ENCODE results near the gene F2RL1. TPM values are rescaled to one million over a fixed set of nuclear protein-coding genes. Genes with fewer than 3 reads are reported as not detected.

Gene F2RL1, protein sequence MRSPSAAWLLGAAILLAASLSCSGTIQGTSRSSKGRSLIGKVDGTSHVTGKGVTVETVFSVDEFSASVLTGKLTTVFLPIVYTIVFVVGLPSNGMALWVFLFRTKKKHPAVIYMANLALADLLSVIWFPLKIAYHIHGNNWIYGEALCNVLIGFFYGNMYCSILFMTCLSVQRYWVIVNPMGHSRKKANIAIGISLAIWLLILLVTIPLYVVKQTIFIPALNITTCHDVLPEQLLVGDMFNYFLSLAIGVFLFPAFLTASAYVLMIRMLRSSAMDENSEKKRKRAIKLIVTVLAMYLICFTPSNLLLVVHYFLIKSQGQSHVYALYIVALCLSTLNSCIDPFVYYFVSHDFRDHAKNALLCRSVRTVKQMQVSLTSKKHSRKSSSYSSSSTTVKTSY
- total RNA-seq: 1 to 10 TPM in 1 of 4 donors, under 1 TPM in 3; 0.19 to 3.6 (median 0.35) TPM

DNA sequence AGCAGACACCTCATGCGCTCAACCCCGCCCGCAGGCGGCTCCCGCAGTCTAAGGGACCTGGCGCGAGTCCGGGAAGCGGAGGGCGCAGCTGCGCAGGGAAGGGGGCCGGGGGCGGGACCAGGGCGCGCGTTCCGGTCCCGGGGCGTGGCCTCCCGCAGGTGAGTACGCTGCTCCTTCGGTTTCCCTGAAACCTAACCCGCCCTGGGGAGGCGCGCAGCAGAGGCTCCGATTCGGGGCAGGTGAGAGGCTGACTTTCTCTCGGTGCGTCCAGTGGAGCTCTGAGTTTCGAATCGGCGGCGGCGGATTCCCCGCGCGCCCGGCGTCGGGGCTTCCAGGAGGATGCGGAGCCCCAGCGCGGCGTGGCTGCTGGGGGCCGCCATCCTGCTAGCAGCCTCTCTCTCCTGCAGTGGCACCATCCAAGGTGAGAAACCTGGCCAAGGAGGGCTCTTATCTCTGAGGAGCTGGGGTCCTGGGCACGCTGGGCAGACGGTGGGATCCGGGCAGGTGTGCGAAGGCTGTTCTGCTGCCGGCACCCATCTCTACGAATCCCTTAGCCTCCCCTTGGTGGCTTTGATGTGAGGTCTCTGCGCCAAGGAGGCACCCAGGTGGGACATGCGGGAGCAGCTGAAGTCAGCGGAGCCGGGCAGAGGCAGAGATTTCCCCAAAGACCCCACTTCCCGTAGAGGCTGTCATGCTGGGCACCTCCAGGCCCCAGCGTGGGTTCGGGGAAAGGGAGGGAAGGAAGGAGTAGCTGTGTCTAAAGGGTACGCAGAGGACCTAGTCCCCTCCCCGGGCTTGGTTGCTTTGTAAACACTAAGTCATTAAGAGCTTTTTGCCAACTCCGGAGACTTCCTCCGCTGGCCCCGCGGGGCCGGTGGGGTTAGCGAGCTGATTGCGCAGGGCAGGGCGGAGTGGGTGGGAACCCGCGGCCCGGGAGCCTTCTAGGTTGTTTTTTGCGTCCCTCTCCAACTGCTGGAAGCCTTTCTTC, at the start of gene F2RL1:
F2RL1 (plus strand) TSS at position 187 of the 988 bp plus-strand sequence; CDS start at position 340, 153 bp downstream.
- TF ChIP-seq, protein P1, sequence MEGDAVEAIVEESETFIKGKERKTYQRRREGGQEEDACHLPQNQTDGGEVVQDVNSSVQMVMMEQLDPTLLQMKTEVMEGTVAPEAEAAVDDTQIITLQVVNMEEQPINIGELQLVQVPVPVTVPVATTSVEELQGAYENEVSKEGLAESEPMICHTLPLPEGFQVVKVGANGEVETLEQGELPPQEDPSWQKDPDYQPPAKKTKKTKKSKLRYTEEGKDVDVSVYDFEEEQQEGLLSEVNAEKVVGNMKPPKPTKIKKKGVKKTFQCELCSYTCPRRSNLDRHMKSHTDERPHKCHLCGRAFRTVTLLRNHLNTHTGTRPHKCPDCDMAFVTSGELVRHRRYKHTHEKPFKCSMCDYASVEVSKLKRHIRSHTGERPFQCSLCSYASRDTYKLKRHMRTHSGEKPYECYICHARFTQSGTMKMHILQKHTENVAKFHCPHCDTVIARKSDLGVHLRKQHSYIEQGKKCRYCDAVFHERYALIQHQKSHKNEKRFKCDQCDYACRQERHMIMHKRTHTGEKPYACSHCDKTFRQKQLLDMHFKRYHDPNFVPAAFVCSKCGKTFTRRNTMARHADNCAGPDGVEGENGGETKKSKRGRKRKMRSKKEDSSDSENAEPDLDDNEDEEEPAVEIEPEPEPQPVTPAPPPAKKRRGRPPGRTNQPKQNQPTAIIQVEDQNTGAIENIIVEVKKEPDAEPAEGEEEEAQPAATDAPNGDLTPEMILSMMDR (IDR thresholded peaks at IDR 0.05; ENCODE audit: low read depth): no peak

DNA sequence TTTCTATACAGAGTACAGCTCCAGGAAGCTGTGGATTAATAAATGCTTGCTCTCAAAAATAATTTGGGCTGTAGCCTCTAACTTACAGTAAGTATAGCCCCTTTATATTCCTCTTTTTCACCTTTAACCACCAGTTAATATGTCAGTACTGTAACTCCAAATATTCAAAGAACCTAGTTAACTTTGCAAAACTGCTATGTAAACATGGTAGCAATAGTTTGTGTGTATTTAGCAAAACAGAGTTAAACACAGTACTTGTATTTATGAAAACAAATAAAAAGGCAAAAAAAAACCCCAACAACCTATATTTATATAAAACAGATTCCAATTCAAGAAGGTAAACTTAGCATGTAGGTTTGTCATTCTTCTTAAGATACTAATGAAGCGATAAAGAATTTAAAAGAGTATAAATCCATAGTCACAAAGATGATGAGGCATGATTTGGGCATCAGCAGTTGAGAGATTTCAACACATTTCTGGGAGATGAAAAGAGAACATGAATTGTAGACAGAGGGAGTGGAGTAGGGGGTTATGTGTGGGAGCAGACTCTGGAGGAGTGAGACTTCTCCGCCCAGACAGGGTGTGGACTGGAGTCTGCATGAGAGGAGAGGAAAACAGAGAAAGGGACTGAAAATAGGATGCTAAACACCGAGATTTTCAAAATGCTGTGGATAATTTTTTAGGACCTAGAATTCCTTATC, 47.0 kb upstream of the F2RL1 start:
- TF ChIP-seq, protein P1 (IDR thresholded peaks at IDR 0.05; ENCODE audit: low read depth): no peak

DNA sequence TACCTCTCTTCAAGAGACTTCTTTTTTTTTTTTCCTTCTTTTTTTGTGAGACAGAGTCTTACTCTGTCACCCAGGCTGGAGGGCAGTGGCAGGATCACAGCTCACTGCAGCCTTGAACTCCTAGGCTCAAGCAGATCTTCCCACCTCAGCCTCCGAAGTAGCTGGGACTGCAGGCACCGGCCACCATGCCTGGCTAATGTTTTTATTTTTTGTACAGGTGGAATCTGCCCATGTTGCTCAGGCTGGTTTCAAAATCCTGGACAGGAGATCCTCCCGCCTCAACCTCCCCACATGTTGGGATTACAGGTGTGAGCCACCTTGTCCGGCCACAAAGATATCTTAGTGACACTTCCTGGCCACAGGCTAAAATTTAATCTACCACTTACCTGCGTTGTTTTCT, 42.9 kb upstream of the F2RL1 start:
- TF ChIP-seq, protein P1 (IDR thresholded peaks at IDR 0.05; ENCODE audit: low read depth): no peak

DNA sequence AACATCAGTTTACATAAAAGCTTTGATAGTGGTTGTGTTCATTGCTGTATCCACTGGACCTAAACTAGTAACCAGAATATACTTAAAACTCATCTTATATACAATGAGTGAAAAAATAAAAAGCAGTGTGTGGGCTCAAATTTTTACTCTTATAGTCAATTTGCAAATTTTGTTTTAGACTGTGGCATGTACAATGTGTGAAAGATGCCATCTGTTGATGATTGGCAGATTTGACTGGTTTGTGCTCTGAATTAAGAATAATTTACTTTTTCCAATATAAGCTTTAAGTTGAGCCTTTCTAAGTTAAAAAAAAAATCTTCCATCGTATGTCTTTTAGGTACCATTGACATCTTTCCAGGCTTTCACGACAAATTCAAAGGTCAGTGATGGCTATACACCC, 42.4 kb upstream of the F2RL1 start:
- TF ChIP-seq, protein P1 (IDR thresholded peaks at IDR 0.05; ENCODE audit: low read depth): no peak

DNA sequence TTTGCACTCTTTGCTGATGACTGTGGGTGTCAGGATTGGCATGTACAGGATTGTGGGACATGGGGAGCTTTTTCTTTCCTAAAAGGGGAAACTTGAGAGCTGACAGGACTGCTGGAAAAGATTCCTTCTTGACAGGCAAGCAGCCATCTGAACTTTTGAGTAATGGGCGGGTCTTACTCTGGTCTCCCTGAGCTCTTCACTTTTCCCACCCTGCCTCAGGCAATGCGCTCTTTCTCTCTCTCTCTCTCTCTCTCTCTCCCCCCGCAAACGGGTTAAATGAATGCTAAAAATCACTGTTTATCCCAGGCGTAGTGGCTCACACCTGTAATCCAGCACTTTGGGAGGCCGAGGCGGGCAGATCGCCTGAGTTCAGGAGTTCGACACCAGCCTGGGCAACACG, 37.1 kb upstream of the F2RL1 start:
- TF ChIP-seq, protein P1 (IDR thresholded peaks at IDR 0.05; ENCODE audit: low read depth): no peak

DNA sequence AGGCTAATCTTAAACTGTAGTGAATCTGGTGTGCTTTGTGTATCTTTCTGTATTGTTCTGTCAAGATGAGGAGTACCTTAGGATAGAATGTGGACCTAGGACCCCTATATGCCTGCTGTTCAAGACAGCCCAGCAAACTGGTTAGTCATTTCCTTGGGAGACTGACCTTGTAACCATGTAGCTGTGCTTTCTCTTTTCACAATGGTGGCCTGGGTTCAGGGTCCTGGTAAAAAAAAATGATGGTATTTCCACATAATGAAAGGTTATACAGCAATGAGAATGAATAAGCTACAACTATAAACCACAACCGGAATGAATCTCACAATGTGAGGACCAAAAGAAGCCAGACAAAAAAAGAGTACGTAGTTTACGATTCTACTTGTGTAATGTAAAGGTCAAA, 36.4 kb upstream of the F2RL1 start:
- TF ChIP-seq, protein P1 (IDR thresholded peaks at IDR 0.05; ENCODE audit: low read depth): no peak
